IMR-90 (cell line): Measurements from ENCODE around the gene TNS2. TPM values are rescaled to one million over a fixed set of nuclear protein-coding genes. Genes with fewer than 3 reads are reported as not detected.

Experiments used
- ATAC-seq: fragments of 200-7000 bp; cut with Tn5 transposase; 2 replicates; pipeline ENCODE4 v1.9.1; 2020; ENCODE audit warnings: low read depth, mild to moderate bottlenecking, moderate library complexity
- BruUV-seq: library from RNA; stranded (reverse); fragments of 400-500 nt; replicated peaks from 2 replicates; lab custom pipeline; 2021; lab: Mats Ljungman, UMichigan
- CTCF ChIA-PET: fragments of 300-600 bp; formaldehyde crosslinking; extraction: SDS; loops from one replicate; lab custom pipeline; 2021; ENCODE audit warnings: antibody characterized with exemption; lab: Yijun Ruan, JAX
- POLR2A ChIA-PET: fragments of 300-600 bp; sonication (Branson Sonifier 250); formaldehyde crosslinking; loops from one replicate; lab custom pipeline; 2022; ENCODE audit warnings: antibody characterized with exemption; ENCODE audit not compliant: unreplicated experiment; lab: Charles Lee
- DNase-seq: peaks from one replicate; pipeline ENCODE4 v3.0.0; 2013
- H2AFZ ChIP-seq: replicated peaks from 2 replicates; pipeline ENCODE3; 2013; ENCODE audit warnings: low read length, mild to moderate bottlenecking; ENCODE audit not compliant: poor library complexity
- H2AK5ac ChIP-seq: 2 replicates; pipeline ENCODE4 v1.6.1; 2013; ENCODE audit warnings: low read depth, low read length, inconsistent platforms
- H2AK9ac ChIP-seq: replicated peaks from 2 replicates; pipeline ENCODE3; 2013; ENCODE audit warnings: mild to moderate bottlenecking, low read depth, low read length, moderate library complexity; ENCODE audit not compliant: poor library complexity
- H2BK120ac ChIP-seq: 2 replicates; pipeline ENCODE4 v1.6.1; 2013; ENCODE audit warnings: low read depth, low read length, inconsistent platforms
- H2BK15ac ChIP-seq: 3 replicates; pipeline ENCODE4 v1.6.1; 2013; ENCODE audit warnings: low read depth, low read length, inconsistent platforms
- H2BK20ac ChIP-seq: 2 replicates; pipeline ENCODE4 v1.6.1; 2013; ENCODE audit warnings: low read depth, mild to moderate bottlenecking, inconsistent platforms, low read length, moderate library complexity
- H2BK5ac ChIP-seq: 2 replicates; pipeline ENCODE4 v1.6.1; 2013; ENCODE audit warnings: mild to moderate bottlenecking, low read depth, low read length, inconsistent platforms; ENCODE audit not compliant: poor library complexity, severe bottlenecking
- H3K14ac ChIP-seq: replicated peaks from 2 replicates; pipeline ENCODE4 v1.6.1; 2013; ENCODE audit warnings: low read depth, low read length, inconsistent platforms
- H3K18ac ChIP-seq: 2 replicates; pipeline ENCODE4 v1.6.1; 2013; ENCODE audit warnings: low read depth, low read length, control low read depth
- H3K23ac ChIP-seq: 2 replicates; pipeline ENCODE4 v1.6.1; 2013; ENCODE audit warnings: low read depth, low read length, inconsistent platforms
- H3K27ac ChIP-seq: 2 replicates; pipeline ENCODE4 v1.5.1; 2013; ENCODE audit warnings: mild to moderate bottlenecking, control low read depth, low read length; ENCODE audit not compliant: insufficient read depth
- H3K27me3 ChIP-seq: 2 replicates; pipeline ENCODE4 v1.6.1; 2013; ENCODE audit warnings: low read length; ENCODE audit not compliant: control insufficient read depth, insufficient read depth
- H3K36me3 ChIP-seq: 2 replicates; pipeline ENCODE4 v1.6.1; 2013; ENCODE audit warnings: low read length, mixed read lengths; ENCODE audit not compliant: control insufficient read depth, insufficient read depth
- H3K4ac ChIP-seq: 2 replicates; pipeline ENCODE4 v1.6.1; 2013; ENCODE audit warnings: low read depth, low read length, inconsistent platforms
- H3K4me1 ChIP-seq: 2 replicates; pipeline ENCODE4 v1.6.1; 2013; ENCODE audit warnings: low read length, mixed read lengths; ENCODE audit not compliant: control insufficient read depth, insufficient read depth
- H3K4me2 ChIP-seq: 2 replicates; pipeline ENCODE4 v1.6.1; 2013; ENCODE audit warnings: low read depth, mild to moderate bottlenecking, control low read depth, low read length, moderate library complexity
- H3K4me3 ChIP-seq: 2 replicates; pipeline ENCODE4 v1.5.1; 2013; ENCODE audit warnings: low read depth, mild to moderate bottlenecking, control low read depth, low read length, moderate library complexity; ENCODE audit not compliant: insufficient read depth
- H3K56ac ChIP-seq: 2 replicates; pipeline ENCODE4 v1.6.1; 2013; ENCODE audit warnings: low read length, inconsistent platforms; ENCODE audit not compliant: insufficient read depth; ENCODE audit errors: extremely low read depth
- H3K79me1 ChIP-seq, 2 experiments: 2 replicates each; pipeline ENCODE4 v1.6.1; 2013; ENCODE audit warnings: low read length in 2 of 2, inconsistent platforms in 1 of 2, low read depth in 1 of 2
- H3K9ac ChIP-seq: 2 replicates; pipeline ENCODE4 v1.6.1; 2013; ENCODE audit warnings: low read depth, low read length, control low read depth
- H3K9me1 ChIP-seq: 2 replicates; pipeline ENCODE4 v1.6.1; 2013; ENCODE audit warnings: low read length, inconsistent platforms; ENCODE audit not compliant: insufficient read depth
- H3K9me3 ChIP-seq: 2 replicates; pipeline ENCODE4 v1.6.1; 2013; ENCODE audit warnings: low read length; ENCODE audit not compliant: control insufficient read depth, insufficient read depth
- H4K20me1 ChIP-seq: 2 replicates; pipeline ENCODE4 v1.6.1; 2013; ENCODE audit warnings: low read length, inconsistent platforms; ENCODE audit not compliant: insufficient read depth
- H4K5ac ChIP-seq: 2 replicates; pipeline ENCODE4 v1.6.1; 2013; ENCODE audit warnings: mild to moderate bottlenecking, low read depth, low read length, control low read depth
- H4K8ac ChIP-seq, 2 experiments: 2 replicates each; pipeline ENCODE4 v1.6.1; 2013; ENCODE audit warnings: low read depth in 2 of 2, low read length in 2 of 2, control low read depth in 1 of 2, inconsistent platforms in 1 of 2
- H4K91ac ChIP-seq: 2 replicates; pipeline ENCODE4 v1.6.1; 2013; ENCODE audit warnings: low read depth, low read length, inconsistent platforms; ENCODE audit not compliant: insufficient read depth
- BHLHE40 ChIP-seq: fragments of 150-350 bp; IDR thresholded peaks from 2 replicates; pipeline ENCODE4 v1.6.1; 2016; ENCODE audit warnings: mild to moderate bottlenecking, low read depth, low read length
- CEBPB ChIP-seq: IDR thresholded peaks from 2 replicates; pipeline ENCODE4 v1.6.1; 2012; ENCODE audit warnings: low read depth, low read length, improper control_type of control experiment
- CHD1 ChIP-seq: IDR thresholded peaks from 2 replicates; pipeline ENCODE4 v1.6.1; 2012; ENCODE audit warnings: low read depth, low read length, improper control_type of control experiment
- FOS ChIP-seq: fragments of 150-350 bp; IDR thresholded peaks from 2 replicates; pipeline ENCODE4 v1.6.1; 2016; ENCODE audit warnings: low read depth, low read length
- MAFK ChIP-seq: IDR thresholded peaks from 2 replicates; pipeline ENCODE4 v1.6.1; 2012; ENCODE audit warnings: low read depth, low read length, improper control_type of control experiment
- MAZ ChIP-seq: IDR thresholded peaks from 2 replicates; pipeline ENCODE4 v1.6.1; 2012; ENCODE audit warnings: low read depth, mild to moderate bottlenecking, low read length, improper control_type of control experiment, moderate library complexity, borderline replicate concordance
- MXI1 ChIP-seq: IDR thresholded peaks from 2 replicates; pipeline ENCODE4 v1.6.1; 2012; ENCODE audit warnings: low read depth, mild to moderate bottlenecking, low read length, moderate library complexity, borderline replicate concordance
- NFE2L2 ChIP-seq: fragments of 150-350 bp; IDR thresholded peaks from 2 replicates; pipeline ENCODE4 v1.6.1; 2016; ENCODE audit warnings: low read depth, mild to moderate bottlenecking, low read length
- POLR2A ChIP-seq: IDR thresholded peaks from 2 replicates; pipeline ENCODE4 v1.6.1; 2012; ENCODE audit warnings: mild to moderate bottlenecking, low read depth, low read length
- RAD21 ChIP-seq: IDR thresholded peaks from 2 replicates; pipeline ENCODE4 v1.6.1; 2012; ENCODE audit warnings: low read length, improper control_type of control experiment
- RCOR1 ChIP-seq: IDR thresholded peaks from 2 replicates; pipeline ENCODE4 v1.6.1; 2012; ENCODE audit warnings: mild to moderate bottlenecking, low read length, improper control_type of control experiment; ENCODE audit not compliant: insufficient replicate concordance
- RFX5 ChIP-seq: IDR thresholded peaks from 2 replicates; pipeline ENCODE4 v1.8.0; 2012; ENCODE audit warnings: low read depth, mild to moderate bottlenecking, low read length, moderate library complexity
- SMC3 ChIP-seq: fragments of 150-350 bp; IDR thresholded peaks from 2 replicates; pipeline ENCODE4 v1.6.1; 2016; ENCODE audit warnings: low read depth, mild to moderate bottlenecking, antibody characterized with exemption, low read length, moderate library complexity
- WGBS, 2 experiments: methylation state at CpG; one replicate each; pipeline versions ENCODE4 v1.1.5 to v1.1.7; 2013; ENCODE audit warnings: missing lambda C conversion rate in 2 of 2; ENCODE audit not compliant: insufficient read length in 1 of 2; ENCODE audit errors: extremely low coverage in 2 of 2; 5-methylcytosine and 5-hydroxymethylcytosine counted together
- dilution Hi-C: fragments of 300-500 bp; cut with HindIII; formaldehyde crosslinking; loops from one replicate; pipeline ENCODE4 v1.14.3; 2018; ENCODE audit warnings: low sequenced_read_pairs; ENCODE audit not compliant: unreplicated experiment
- in situ Hi-C: fragments of 300-500 bp; cut with MboI; formaldehyde crosslinking; loops from 3 replicates; pipeline ENCODE4 v1.14.3; 2019; ENCODE audit warnings: low sequenced_read_pairs, inconsistent platforms, mixed read lengths
- intact Hi-C: fragments of 100-400 bp; cut with micrococcal nuclease; formaldehyde crosslinking; loops from 2 replicates; pipeline ENCODE4 v1.10.0; 2022
- polyA plus RNA-seq, 3 experiments: library from polyadenylated mRNA; depleted of rRNA; stranded (reverse); fragments of >200 nt; gene quantifications; 2 replicates each; pipeline ENCODE4 v1.2.3, GENCODE V29; 2012; ENCODE audit warnings: low replicate concordance in 1 of 3
- total RNA-seq: library from RNA; depleted of rRNA; stranded (reverse); fragments of >200 nt; gene quantifications from 2 replicates; pipeline ENCODE4 v1.2.3, GENCODE V29; 2012
- TF ChIP-seq, protein P1 (sequence below): fragments of 150-350 bp; IDR thresholded peaks from 2 replicates; pipeline ENCODE4 v1.6.1; 2017; ENCODE audit warnings: mild to moderate bottlenecking, antibody characterized with exemption, low read length, low read depth
- TF ChIP-seq, protein P2 (sequence below): fragments of 150-350 bp; IDR thresholded peaks from 2 replicates; pipeline ENCODE4 v1.6.1; 2016; ENCODE audit warnings: low read depth, mild to moderate bottlenecking, low read length, moderate library complexity, borderline replicate concordance
- TF ChIP-seq, protein P3 (sequence below): conservative IDR thresholded peaks from 2 replicates; pipeline ENCODE4 v1.5.1; 2012; ENCODE audit warnings: mild to moderate bottlenecking, low read depth, low read length, improper control_type of control experiment

TNS2 gene
- total and polyA plus RNA-seq, 2 of the 4 experiments (the other 2 are of a cell fraction), result 10.4 to 67.2 TPM

DNA sequence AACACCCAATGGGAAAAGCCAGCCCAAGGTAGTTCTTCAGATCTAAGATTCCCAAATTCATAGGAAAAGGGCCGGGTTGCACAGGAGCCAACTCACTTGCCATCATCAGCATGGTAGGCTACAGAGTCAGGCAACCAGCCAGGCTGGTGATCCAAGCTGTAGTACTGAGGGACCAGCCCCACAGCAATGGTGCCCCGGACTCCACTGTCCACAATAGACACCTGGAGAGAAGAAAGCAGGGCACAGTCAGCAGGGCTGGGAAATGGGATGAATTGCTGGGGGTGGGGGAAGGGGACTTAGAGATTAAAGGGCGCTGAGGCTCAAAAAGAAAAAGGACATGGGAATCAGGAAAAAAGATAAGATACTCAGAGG, 25.1 kb downstream of the TNS2 start:
- no peak overlapping the region for H4K91ac ChIP-seq
- H3K23ac ChIP-seq, result no peak overlapping the region
- no peaks in the 10 kb centered on the region for H3K27me3 ChIP-seq
- no peak overlapping the region for H3K4me2 ChIP-seq
- DNase-seq (no peak), ATAC-seq (no peak)
- H2AK5ac ChIP-seq, result no peak overlapping the region
- BruUV-seq, result no TSS peak
- H2AFZ ChIP-seq, result no peak overlapping the region
- ChIA-PET CTCF (interaction anchor here (1.8 kb wide), 1 partner anchor 9 kb away, joined by 5 read pairs; no protein-coding TSS in a partner anchor), POLR2A (no interaction called here)
- H2BK15ac ChIP-seq, result no peak overlapping the region
- H3K4ac ChIP-seq, result no peak overlapping the region
- H4K8ac ChIP-seq, result no peak overlapping the region
- dilution Hi-C loops (no loop called here), in situ Hi-C loops (no loop called here), intact Hi-C loops (no loop called here)
- no peak overlapping the region for H4K5ac ChIP-seq
- H3K4me1 ChIP-seq, result peaks cover 20% of the 10 kb centered on the region
- H3K4me3 ChIP-seq, result no peak overlapping the region
- H3K9me3 ChIP-seq, result no peaks in the 10 kb centered on the region
- peaks cover 19% of the 10 kb centered on the region for H3K9me1 ChIP-seq
- no peak overlapping the region for H2BK5ac ChIP-seq
- H3K56ac ChIP-seq, result no peak overlapping the region
- peaks cover 31 to 71% of the 10 kb centered on the region in 2 experiments for H3K79me1 ChIP-seq
- no peak overlapping the region for H3K9ac ChIP-seq
- no peak overlapping the region for H2BK120ac ChIP-seq
- H3K27ac ChIP-seq, result no peak overlapping the region
- no peak overlapping the region for H2AK9ac ChIP-seq
- TF ChIP-seq RFX5 (no peak), SMC3 (no peak), NFE2L2 (no peak), MAZ (no peak), CEBPB (no peak), RCOR1 (no peak), POLR2A (no peak), MXI1 (no peak), MAFK (no peak), RAD21 (no peak), FOS (no peak), CHD1 (no peak), BHLHE40 (no peak)
- TF ChIP-seq, protein P1, sequence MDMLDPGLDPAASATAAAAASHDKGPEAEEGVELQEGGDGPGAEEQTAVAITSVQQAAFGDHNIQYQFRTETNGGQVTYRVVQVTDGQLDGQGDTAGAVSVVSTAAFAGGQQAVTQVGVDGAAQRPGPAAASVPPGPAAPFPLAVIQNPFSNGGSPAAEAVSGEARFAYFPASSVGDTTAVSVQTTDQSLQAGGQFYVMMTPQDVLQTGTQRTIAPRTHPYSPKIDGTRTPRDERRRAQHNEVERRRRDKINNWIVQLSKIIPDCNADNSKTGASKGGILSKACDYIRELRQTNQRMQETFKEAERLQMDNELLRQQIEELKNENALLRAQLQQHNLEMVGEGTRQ, result no peak
- TF ChIP-seq, protein P2, sequence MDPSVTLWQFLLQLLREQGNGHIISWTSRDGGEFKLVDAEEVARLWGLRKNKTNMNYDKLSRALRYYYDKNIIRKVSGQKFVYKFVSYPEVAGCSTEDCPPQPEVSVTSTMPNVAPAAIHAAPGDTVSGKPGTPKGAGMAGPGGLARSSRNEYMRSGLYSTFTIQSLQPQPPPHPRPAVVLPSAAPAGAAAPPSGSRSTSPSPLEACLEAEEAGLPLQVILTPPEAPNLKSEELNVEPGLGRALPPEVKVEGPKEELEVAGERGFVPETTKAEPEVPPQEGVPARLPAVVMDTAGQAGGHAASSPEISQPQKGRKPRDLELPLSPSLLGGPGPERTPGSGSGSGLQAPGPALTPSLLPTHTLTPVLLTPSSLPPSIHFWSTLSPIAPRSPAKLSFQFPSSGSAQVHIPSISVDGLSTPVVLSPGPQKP, result no peak
- TF ChIP-seq, protein P3, sequence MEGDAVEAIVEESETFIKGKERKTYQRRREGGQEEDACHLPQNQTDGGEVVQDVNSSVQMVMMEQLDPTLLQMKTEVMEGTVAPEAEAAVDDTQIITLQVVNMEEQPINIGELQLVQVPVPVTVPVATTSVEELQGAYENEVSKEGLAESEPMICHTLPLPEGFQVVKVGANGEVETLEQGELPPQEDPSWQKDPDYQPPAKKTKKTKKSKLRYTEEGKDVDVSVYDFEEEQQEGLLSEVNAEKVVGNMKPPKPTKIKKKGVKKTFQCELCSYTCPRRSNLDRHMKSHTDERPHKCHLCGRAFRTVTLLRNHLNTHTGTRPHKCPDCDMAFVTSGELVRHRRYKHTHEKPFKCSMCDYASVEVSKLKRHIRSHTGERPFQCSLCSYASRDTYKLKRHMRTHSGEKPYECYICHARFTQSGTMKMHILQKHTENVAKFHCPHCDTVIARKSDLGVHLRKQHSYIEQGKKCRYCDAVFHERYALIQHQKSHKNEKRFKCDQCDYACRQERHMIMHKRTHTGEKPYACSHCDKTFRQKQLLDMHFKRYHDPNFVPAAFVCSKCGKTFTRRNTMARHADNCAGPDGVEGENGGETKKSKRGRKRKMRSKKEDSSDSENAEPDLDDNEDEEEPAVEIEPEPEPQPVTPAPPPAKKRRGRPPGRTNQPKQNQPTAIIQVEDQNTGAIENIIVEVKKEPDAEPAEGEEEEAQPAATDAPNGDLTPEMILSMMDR, result no peak
- no peak overlapping the region for H3K18ac ChIP-seq
- WGBS, 2 experiments, result 100% methylated on average over 1 of the region's 3 CpGs; no CpG with 5 or more reads in 1 of the 2 experiments
- no peaks in the 10 kb centered on the region for H4K20me1 ChIP-seq
- no peak overlapping the region for H2BK20ac ChIP-seq
- no peak overlapping the region for H3K14ac ChIP-seq
- H3K36me3 ChIP-seq, result peaks cover 29% of the 10 kb centered on the region
